Aortic smooth muscle cell (primary cell): ENCODE data around the gene HPGDS. TPM values are rescaled to one million over a fixed set of nuclear protein-coding genes. Genes with fewer than 3 reads are reported as not detected.

ENCODE experiments used
- total RNA-seq: library from RNA; depleted of rRNA; stranded (reverse); fragments of >200 nt; gene quantifications from 2 replicates; pipeline ENCODE4 v1.2.3, GENCODE V29; 2014

HPGDS gene
- total RNA-seq, result not detected in 2 replicates

DNA sequence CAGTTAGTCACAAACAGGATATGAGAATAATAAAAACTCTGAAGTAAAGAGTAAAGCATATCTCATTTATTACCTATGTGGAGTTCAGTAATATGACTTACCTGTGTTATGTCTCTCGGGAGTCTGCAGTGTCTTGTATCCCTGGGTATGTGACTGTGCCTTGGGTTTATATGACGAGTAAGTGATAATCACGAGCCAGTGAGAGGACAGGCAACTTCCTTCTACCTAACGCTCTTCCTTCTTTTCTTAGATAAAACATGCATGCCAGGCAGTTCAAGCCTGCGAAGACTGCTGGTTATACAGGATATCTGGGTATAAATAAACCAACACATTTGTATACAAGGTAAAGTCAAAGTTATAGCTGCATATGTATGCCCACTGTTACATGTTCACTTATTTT lies at the start of gene HPGDS:
TSS of gene HPGDS (minus strand) at position 143 of the 400 bp plus-strand sequence. CDS start 8,207 bp downstream, outside the sequence.

Other genes with a start within 250 kb of the HPGDS start
- 29.2 and 29.5 TPM in 2 replicates for gene SMARCAD1, start 135.0 kb downstream of the HPGDS start, total RNA-seq
- 142 and 163 TPM in 2 replicates for gene PDLIM5, start 109.1 kb upstream of the HPGDS start, total RNA-seq